ENCODE data around the gene AKT3.
"Not testable (repeated sequence)": the region's sequence is repeated elsewhere in the genome, so short reads cannot be mapped to it uniquely, and the experiment has no call there.

The AKT3 gene

DNA sequence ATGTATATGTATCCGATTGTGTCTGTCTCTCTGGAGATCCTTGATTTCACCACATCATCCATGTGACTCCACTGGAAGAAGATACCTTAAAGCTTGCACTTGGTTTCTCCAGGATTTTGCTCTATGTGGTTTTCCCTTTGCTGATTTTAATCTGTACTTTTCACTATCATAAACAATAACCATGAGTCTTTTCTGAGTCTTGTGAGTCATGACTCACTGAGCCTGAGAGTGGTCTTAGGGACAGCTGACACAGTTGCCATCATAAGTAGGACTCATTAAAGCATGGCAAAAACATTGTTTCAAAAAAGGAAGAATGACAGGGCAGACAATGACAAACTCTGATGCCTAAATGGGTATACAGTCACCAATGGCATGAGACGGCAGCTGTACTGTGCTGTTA, 226.2 kb downstream of the AKT3 start:
- Mint-ChIP-seq H3K9me3 (ENCODE audit: low read depth) (peaks cover 4% of the 10 kb centered on the region), H3K4me3 (no peak overlapping the region), H3K4me1 (ENCODE audit: low read depth) (no peaks in the 10 kb centered on the region), H3K27ac (no peak overlapping the region), H3K27me3 (no peaks in the 10 kb centered on the region), H3K36me3 (peaks cover 63% of the 10 kb centered on the region)

- Mint-ChIP-seq H3K4me1 (ENCODE audit: low read depth) (peaks cover 4% of the 10 kb centered on the region), H3K27ac (no peak overlapping the region), H3K27me3 (no peaks in the 10 kb centered on the region), H3K36me3 (peaks cover 50% of the 10 kb centered on the region), H3K4me3 (no peak overlapping the region), H3K9me3 (ENCODE audit: low read depth) (peaks cover 4% of the 10 kb centered on the region)
Observed at GRCh38 chr1:243621973-243622372, 228.1 kb downstream of the AKT3 start.

DNA sequence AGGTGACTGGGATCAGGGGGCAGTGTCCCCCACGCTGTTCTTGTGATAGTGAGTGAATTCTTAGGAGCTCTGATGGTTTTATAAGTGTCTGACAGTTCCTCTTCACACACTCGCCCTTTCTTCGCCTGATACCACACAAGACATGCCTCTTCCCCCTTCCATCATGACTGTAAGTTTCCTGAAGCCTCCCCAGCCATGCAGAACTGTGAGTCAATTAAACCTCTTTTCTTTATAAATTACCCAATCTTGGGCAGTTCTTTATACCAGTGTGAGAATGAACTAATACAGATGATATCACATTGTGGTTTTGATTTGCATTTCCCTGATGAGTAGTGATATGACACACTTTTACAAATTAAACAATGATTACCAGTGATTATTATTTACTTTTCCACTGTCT, 229.9 kb downstream of the AKT3 start:
- Mint-ChIP-seq H3K4me1 (ENCODE audit: low read depth) (peaks cover 4% of the 10 kb centered on the region), H3K27me3 (no peaks in the 10 kb centered on the region), H3K36me3 (peaks cover 39% of the 10 kb centered on the region)

DNA sequence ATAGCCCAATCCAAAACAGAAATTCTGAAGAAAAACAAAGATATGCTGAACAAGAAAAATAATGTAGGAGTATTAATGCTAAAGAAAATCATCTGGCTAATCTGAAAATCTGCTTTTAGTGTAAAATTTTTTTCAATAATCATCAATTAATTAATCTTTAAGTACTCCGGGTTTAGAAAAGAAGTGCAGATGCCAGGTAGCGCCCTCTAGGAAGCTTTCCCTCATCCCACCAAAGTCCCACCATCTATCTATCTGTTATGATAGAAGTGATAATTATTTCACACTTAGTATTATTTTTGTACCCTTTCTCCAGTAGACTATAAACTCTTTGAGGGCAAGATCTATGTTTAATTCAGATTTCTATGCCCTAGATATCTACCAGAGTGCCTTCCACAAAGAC, 240.3 kb downstream of the AKT3 start:
- no peaks in the 10 kb centered on the region for H3K4me1 Mint-ChIP-seq (ENCODE audit: low read depth)
- peaks cover 38% of the 10 kb centered on the region for H3K36me3 Mint-ChIP-seq
- H3K27me3 Mint-ChIP-seq, result no peaks in the 10 kb centered on the region
- no peak overlapping the region for H3K4me3 Mint-ChIP-seq
- H3K9me3 Mint-ChIP-seq (ENCODE audit: low read depth), result no peaks in the 10 kb centered on the region
- H3K27ac Mint-ChIP-seq, result no peak overlapping the region

More for the DNA sequence above, 229.9 kb downstream of the AKT3 start:
- Mint-ChIP-seq H3K9me3 (ENCODE audit: low read depth) (peaks cover 4% of the 10 kb centered on the region), H3K27ac (no peak overlapping the region), H3K4me3 (no peak overlapping the region)

DNA sequence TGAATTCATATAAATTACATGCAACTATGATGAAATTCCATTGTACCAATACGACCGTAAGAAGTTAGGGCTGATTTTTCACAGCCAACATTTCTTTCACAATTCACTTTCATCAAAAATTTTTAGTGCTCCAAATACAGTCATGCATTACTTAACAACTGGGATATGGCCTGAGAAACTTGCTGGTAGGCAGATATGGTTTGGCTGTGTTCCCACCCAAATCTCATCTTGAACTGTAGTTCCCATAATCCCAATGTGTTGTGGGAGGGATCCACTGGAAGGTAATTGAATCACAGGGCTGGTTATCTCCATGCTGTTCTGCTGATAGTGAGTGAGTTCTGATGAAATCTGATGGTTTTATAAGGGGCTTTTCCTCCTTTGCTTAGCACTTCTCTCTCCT, 244.4 kb downstream of the AKT3 start:
- Mint-ChIP-seq H3K4me3 (no peak overlapping the region), H3K4me1 (ENCODE audit: low read depth) (no peaks in the 10 kb centered on the region), H3K36me3 (peaks cover 58% of the 10 kb centered on the region), H3K9me3 (ENCODE audit: low read depth) (peaks cover 18% of the 10 kb centered on the region), H3K27me3 (no peaks in the 10 kb centered on the region), H3K27ac (no peak overlapping the region)

DNA sequence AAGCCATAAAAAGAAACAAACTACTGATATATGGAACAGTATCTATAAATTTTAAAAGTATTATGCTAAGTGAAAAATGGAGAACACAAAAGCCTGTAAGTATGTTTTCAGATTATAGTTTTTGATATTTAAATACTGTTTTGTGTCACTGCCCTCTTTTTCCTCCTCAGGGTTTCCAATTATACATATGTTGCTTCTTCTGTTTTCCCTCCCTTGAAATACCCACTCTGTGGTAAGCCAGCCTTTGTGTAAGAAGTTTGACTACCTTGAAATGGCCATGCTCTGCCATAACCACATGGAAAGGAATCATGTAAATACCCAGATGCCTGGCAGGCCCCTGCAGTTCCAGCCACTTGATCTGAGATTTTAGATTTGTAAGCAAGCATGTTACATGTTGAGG, 248.3 kb downstream of the AKT3 start:
- Mint-ChIP-seq H3K9me3 (ENCODE audit: low read depth) (peaks cover 18% of the 10 kb centered on the region), H3K4me3 (no peak overlapping the region), H3K27ac (no peak overlapping the region), H3K4me1 (ENCODE audit: low read depth) (peaks cover 19% of the 10 kb centered on the region), H3K36me3 (peaks cover 41% of the 10 kb centered on the region), H3K27me3 (no peaks in the 10 kb centered on the region)

- Mint-ChIP-seq H3K27me3 (no peaks in the 10 kb centered on the region), H3K27ac (peak overlapping the region; percentile 52), H3K36me3 (peaks cover 24% of the 10 kb centered on the region), H3K4me1 (ENCODE audit: low read depth) (peaks cover 34% of the 10 kb centered on the region), H3K4me3 (peak overlapping the region; percentile 36), H3K9me3 (ENCODE audit: low read depth) (peaks cover 15% of the 10 kb centered on the region)
Observed at GRCh38 chr1:243598433-243598832, 251.6 kb downstream of the AKT3 start.

GRCh38 chr1:243597383-243597782, 252.7 kb downstream of the AKT3 start:
- Mint-ChIP-seq H3K4me3 (peak overlapping the region; percentile 44), H3K9me3 (ENCODE audit: low read depth) (peaks cover 5% of the 10 kb centered on the region), H3K27me3 (no peaks in the 10 kb centered on the region), H3K36me3 (peaks cover 20% of the 10 kb centered on the region), H3K4me1 (ENCODE audit: low read depth) (peaks cover 34% of the 10 kb centered on the region), H3K27ac (no peak overlapping the region)

GRCh38 chr1:243596431-243597062, 253.5 kb downstream of the AKT3 start:
- no peaks in the 10 kb centered on the region for H3K27me3 Mint-ChIP-seq
- peak overlapping the region; percentile 18 for H3K4me3 Mint-ChIP-seq
- H3K36me3 Mint-ChIP-seq, result peaks cover 17% of the 10 kb centered on the region
- H3K27ac Mint-ChIP-seq, result peak overlapping the region; percentile 85
- H3K9me3 Mint-ChIP-seq (ENCODE audit: low read depth), result peaks cover 2% of the 10 kb centered on the region
- peaks cover 34% of the 10 kb centered on the region for H3K4me1 Mint-ChIP-seq (ENCODE audit: low read depth)

DNA sequence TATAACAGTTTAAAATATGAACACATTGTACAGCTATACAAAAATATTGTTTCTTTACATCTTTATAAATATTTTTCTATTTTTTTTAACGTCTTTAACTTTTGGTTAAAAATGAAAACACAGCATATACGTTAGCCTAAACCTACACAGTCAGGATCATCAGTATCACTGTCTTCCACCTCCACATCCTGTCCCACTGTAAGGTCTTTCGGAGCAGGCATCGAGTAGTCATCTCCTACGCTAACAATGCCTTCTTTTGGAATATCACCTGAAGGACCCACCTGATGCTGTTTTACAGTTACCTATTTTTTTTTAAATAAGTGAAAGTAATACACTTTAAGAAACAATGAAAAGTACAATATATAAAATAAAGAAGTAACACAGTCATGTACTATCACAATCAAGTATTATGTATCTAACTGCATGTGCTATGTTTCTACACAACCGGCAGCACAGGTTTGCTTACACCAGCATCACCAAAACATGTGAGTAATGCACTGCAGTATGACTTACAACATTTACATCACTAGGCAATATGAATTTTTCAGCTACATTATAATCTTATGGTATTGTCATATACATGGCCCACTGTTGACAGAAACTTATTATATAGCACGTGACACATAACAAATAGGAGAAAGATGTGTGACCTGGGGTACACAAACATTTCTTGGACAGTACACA, 254.4 kb downstream of the AKT3 start:
- H3K4me3 Mint-ChIP-seq, result peak overlapping the region; percentile 58
- H3K4me1 Mint-ChIP-seq (ENCODE audit: low read depth), result peaks cover 34% of the 10 kb centered on the region
- peaks cover 8% of the 10 kb centered on the region for H3K9me3 Mint-ChIP-seq (ENCODE audit: low read depth)
- no peaks in the 10 kb centered on the region for H3K27me3 Mint-ChIP-seq
- H3K27ac Mint-ChIP-seq, result peak overlapping the region; percentile 85
- H3K36me3 Mint-ChIP-seq, result peaks cover 20% of the 10 kb centered on the region

GRCh38 chr1:243594455-243594854, 255.6 kb downstream of the AKT3 start:
- Mint-ChIP-seq H3K4me3 (no peak overlapping the region), H3K27ac (no peak overlapping the region), H3K9me3 (ENCODE audit: low read depth) (peaks cover 16% of the 10 kb centered on the region), H3K36me3 (peaks cover 30% of the 10 kb centered on the region), H3K4me1 (ENCODE audit: low read depth) (peaks cover 32% of the 10 kb centered on the region), H3K27me3 (no peaks in the 10 kb centered on the region)

GRCh38 chr1:243589286-243589685, 260.8 kb downstream of the AKT3 start:
- H3K27me3 Mint-ChIP-seq; H3K4me1 Mint-ChIP-seq (ENCODE audit: low read depth); H3K4me3 Mint-ChIP-seq; H3K27ac Mint-ChIP-seq: not testable (repeated sequence)
- H3K36me3 Mint-ChIP-seq, result peaks cover 63% of the 10 kb centered on the region
- peaks cover 27% of the 10 kb centered on the region for H3K9me3 Mint-ChIP-seq (ENCODE audit: low read depth)

DNA sequence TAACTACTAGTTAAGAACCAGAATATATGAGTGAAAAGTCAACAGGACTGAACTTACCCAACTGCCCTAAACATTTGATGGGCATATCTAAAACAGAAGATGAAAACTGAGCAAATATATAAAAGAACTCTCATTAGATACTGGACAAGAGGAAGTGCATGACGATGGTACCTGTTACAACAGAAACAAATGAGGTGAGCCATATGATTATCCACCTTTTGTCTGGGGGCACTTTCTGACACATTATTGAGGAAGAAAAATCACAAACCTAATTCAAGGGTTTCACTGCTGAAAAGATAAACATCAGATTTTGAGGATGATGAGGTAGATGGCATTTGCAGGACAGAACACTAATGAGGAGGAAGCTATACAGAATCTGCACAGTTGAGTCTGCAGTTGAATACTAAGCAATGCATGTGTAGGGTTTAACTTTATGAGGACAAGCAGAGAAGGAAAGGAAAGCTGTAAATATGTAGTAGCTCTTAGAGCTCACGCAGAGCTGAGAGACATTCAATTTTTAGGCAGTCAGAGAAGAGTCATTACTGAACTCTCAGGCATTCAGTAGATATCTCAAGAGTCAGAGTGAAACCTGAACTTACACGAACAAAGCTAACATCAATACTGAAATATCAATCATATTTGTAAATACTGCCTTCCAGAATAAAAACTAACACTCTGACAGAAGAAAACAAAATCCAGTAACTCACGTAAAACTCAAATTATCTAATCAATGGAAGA, 262.1 kb downstream of the AKT3 start:
- Mint-ChIP-seq H3K36me3 (peaks cover 69% of the 10 kb centered on the region), H3K9me3 (ENCODE audit: low read depth) (peaks cover 37% of the 10 kb centered on the region), H3K27ac (no peak overlapping the region)

DNA sequence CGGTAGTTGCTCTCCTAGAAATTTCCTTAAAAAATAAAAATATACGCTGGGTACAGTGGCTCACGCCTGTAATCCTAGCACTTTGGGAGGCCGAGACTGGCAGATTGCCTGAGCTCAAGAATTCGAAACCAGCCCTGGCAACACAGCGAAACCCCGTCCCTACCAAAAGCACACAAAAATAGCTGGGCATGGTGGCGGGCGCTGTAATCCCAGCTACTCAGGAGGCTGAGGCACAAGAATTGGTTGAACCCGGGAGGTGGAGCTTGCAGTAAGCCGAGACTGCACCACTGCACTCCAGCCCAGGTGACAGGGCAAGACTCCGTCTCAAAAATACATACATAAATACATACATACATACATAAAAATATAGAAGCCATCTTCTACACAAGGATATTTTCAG, 262.8 kb downstream of the AKT3 start:
- Mint-ChIP-seq H3K27me3 (no peaks in the 10 kb centered on the region), H3K4me3 (no peak overlapping the region), H3K27ac (no peak overlapping the region), H3K4me1 (ENCODE audit: low read depth) (peaks cover 7% of the 10 kb centered on the region), H3K36me3 (peaks cover 70% of the 10 kb centered on the region), H3K9me3 (ENCODE audit: low read depth) (peaks cover 43% of the 10 kb centered on the region)

More for the DNA sequence above, 262.1 kb downstream of the AKT3 start:
- peaks cover 7% of the 10 kb centered on the region for H3K4me1 Mint-ChIP-seq (ENCODE audit: low read depth)
- no peaks in the 10 kb centered on the region for H3K27me3 Mint-ChIP-seq
- no peak overlapping the region for H3K4me3 Mint-ChIP-seq

DNA sequence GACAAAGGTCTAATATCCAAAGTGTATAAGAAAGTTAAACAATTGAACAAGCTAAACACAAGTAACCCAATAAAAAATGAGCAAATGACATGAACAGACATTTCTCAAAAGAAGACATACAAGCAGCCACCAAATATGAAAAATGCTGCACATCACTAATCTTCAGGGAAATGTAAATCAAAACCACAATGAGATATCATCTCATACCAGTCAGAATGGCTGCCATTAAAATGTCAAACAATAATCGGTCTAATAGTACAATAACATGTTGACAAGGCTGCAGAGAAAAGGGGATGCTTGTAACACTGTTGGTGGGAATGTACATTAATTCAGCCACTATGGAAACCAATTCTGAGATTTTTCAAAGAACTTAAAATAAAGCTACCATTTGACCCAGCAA, 264.1 kb downstream of the AKT3 start:
- no peaks in the 10 kb centered on the region for H3K27me3 Mint-ChIP-seq
- no peak overlapping the region for H3K4me3 Mint-ChIP-seq
- H3K9me3 Mint-ChIP-seq (ENCODE audit: low read depth), result peaks cover 38% of the 10 kb centered on the region
- no peak overlapping the region for H3K27ac Mint-ChIP-seq
- H3K36me3 Mint-ChIP-seq, result peaks cover 70% of the 10 kb centered on the region
- H3K4me1 Mint-ChIP-seq (ENCODE audit: low read depth), result peaks cover 7% of the 10 kb centered on the region
